Parathyroid adenoma (tissue), 2 donors: Measurements from ENCODE around the gene MPHOSPH6.
A peak's percentile ranks its signal among the peaks of the same experiment; 100 is the strongest.
"Not testable (repeated sequence)": the region's sequence is repeated elsewhere in the genome, so short reads cannot be mapped to it uniquely, and the experiment has no call there.

Experiments used
- H2AFZ ChIP-seq: fragments of 300-600 bp; sonication (generic); one replicate; pipeline ENCODE4 v1.7.0; 2017; ENCODE audit warnings: antibody characterized with exemption, mild to moderate bottlenecking
- H3K27ac ChIP-seq: fragments of 300-600 bp; sonication (generic); one replicate; pipeline ENCODE4 v1.7.0; 2017
- H3K27me3 ChIP-seq: fragments of 300-600 bp; sonication (generic); one replicate; pipeline ENCODE4 v1.7.0; 2017; ENCODE audit warnings: low read length; ENCODE audit not compliant: control insufficient read depth, insufficient read depth
- H3K36me3 ChIP-seq: fragments of 300-600 bp; sonication (generic); one replicate; pipeline ENCODE4 v1.7.0; 2017; ENCODE audit warnings: low read length; ENCODE audit not compliant: control insufficient read depth, insufficient read depth
- H3K4me1 ChIP-seq: fragments of 300-600 bp; sonication (generic); one replicate; pipeline ENCODE4 v1.7.0; 2017; ENCODE audit warnings: control low read depth
- H3K4me2 ChIP-seq: fragments of 300-600 bp; sonication (generic); one replicate; pipeline ENCODE4 v1.7.0; 2017; ENCODE audit warnings: low read length
- H3K4me3 ChIP-seq: fragments of 300-600 bp; sonication (generic); one replicate; pipeline ENCODE4 v1.7.0; 2017; ENCODE audit warnings: low read depth, low read length
- H3K79me2 ChIP-seq: fragments of 300-600 bp; sonication (generic); one replicate; pipeline ENCODE4 v1.7.0; 2017; ENCODE audit warnings: control low read depth
- H3K9ac ChIP-seq: fragments of 300-600 bp; sonication (generic); one replicate; pipeline ENCODE4 v1.7.0; 2017; ENCODE audit warnings: mild to moderate bottlenecking
- H3K9me3 ChIP-seq: fragments of 300-600 bp; sonication (generic); one replicate; pipeline ENCODE4 v1.7.0; 2017; ENCODE audit warnings: low read length; ENCODE audit not compliant: control insufficient read depth
- TF ChIP-seq, protein P1 (sequence below): fragments of 300-600 bp; sonication (generic); IDR thresholded peaks from one replicate; pipeline ENCODE4 v1.7.0; 2017; ENCODE audit warnings: antibody characterized with exemption, mild to moderate bottlenecking
- donor health status: primary hyperparathyroidism.

The MPHOSPH6 gene

DNA sequence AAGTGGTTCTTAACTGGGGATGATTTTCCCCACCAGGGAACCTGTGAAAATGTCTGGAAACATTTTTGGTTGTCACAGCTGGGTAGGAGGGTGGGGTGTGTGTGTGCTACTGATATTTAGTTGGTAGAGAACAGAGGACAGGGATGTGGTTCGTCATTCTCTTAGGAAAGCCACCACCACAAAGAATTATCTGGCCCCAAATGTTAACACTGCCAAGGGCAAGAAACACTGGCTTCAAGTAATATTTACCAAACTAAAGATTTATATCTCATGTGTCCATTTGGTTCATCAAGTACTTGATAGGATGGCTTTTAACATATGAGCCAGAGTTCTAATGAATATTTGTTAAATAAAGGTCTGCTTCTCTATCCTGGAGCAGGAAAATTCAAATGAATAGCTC lies 19.5 kb downstream of the MPHOSPH6 start:
- no peak overlapping the region for H3K4me2 ChIP-seq
- no peaks in the 10 kb centered on the region for H3K4me1 ChIP-seq
- H3K4me3 ChIP-seq = no peak overlapping the region
- TF ChIP-seq, protein P1, sequence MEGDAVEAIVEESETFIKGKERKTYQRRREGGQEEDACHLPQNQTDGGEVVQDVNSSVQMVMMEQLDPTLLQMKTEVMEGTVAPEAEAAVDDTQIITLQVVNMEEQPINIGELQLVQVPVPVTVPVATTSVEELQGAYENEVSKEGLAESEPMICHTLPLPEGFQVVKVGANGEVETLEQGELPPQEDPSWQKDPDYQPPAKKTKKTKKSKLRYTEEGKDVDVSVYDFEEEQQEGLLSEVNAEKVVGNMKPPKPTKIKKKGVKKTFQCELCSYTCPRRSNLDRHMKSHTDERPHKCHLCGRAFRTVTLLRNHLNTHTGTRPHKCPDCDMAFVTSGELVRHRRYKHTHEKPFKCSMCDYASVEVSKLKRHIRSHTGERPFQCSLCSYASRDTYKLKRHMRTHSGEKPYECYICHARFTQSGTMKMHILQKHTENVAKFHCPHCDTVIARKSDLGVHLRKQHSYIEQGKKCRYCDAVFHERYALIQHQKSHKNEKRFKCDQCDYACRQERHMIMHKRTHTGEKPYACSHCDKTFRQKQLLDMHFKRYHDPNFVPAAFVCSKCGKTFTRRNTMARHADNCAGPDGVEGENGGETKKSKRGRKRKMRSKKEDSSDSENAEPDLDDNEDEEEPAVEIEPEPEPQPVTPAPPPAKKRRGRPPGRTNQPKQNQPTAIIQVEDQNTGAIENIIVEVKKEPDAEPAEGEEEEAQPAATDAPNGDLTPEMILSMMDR = no peak
- no peak overlapping the region for H2AFZ ChIP-seq
- H3K36me3 ChIP-seq = no peaks in the 10 kb centered on the region
- no peaks in the 10 kb centered on the region for H3K27me3 ChIP-seq
- H3K27ac ChIP-seq = no peak overlapping the region
- no peaks in the 10 kb centered on the region for H3K9me3 ChIP-seq
- H3K9ac ChIP-seq = no peak overlapping the region
- H3K79me2 ChIP-seq = no peaks in the 10 kb centered on the region

DNA sequence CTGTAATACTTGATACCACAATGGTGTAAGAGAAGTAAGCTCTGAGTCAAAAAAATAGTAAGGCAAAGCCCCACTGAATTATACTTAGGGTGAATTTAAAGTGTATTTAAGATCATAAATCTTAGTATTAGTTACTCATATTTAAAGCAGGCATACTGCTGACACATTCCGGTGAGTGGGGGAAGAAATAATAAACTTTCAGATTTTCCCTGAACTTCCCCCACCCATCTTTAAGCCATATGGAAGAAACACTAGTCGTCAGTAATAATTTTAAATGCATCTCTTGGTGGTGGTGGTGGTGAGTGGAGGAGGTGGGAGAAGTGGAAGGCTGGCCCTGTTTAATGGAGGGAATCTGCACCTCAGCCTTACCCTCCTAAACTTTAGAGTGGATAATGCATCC lies 20.5 kb downstream of the MPHOSPH6 start:
- no peaks in the 10 kb centered on the region for H3K36me3 ChIP-seq
- peak overlapping the region; percentile 11 for H3K9ac ChIP-seq
- no peaks in the 10 kb centered on the region for H3K79me2 ChIP-seq
- no peak overlapping the region for H3K4me2 ChIP-seq
- no peak overlapping the region for H3K4me3 ChIP-seq
- TF ChIP-seq, protein P1 = no peak
- H3K4me1 ChIP-seq = no peaks in the 10 kb centered on the region
- no peak overlapping the region for H3K27ac ChIP-seq
- H3K9me3 ChIP-seq = no peaks in the 10 kb centered on the region
- H3K27me3 ChIP-seq = no peaks in the 10 kb centered on the region
- no peak overlapping the region for H2AFZ ChIP-seq

DNA sequence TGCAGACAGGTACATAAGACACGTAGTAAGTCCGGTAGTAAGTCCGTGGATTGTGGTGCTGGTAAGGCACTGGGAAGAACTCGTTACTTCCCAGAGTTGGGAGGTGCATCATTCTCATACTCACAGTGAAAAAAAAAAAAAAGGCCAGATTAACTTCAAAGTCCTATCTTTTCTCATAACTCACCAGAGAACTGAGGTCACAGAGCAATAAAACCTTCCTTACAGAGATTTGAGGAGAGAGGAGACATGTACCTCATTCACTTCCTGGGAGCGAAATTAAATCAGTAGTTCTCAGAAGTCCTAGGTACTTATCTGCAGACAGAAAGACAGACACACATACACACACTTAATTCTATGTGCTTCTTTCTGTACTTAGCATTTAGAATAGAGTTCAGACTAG lies 22.5 kb downstream of the MPHOSPH6 start:
- H3K79me2 ChIP-seq = no peaks in the 10 kb centered on the region

DNA sequence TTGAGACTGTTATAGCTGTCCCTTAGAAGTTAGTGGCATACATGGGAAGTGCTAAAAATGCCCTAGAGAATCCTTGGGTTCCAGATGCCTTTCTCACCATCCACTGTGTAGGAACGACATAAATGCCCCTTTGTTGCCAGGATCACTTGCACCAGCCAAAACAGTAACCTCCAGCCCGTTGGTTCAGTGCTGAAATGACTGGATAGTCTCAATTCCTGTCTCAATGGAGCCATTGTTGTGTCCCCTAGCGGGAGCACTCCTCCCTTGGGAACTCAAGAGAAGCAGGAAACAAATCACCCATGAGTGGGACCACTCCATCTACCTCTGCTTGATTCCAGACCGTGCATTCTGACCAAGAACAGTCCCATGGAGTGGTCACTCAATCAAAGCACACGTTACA lies 23.1 kb downstream of the MPHOSPH6 start:
- no peak overlapping the region for H3K9ac ChIP-seq
- no peak overlapping the region for H3K27ac ChIP-seq
- no peaks in the 10 kb centered on the region for H3K27me3 ChIP-seq
- no peak overlapping the region for H3K4me3 ChIP-seq
- no peaks in the 10 kb centered on the region for H3K79me2 ChIP-seq
- H2AFZ ChIP-seq = no peak overlapping the region
- no peaks in the 10 kb centered on the region for H3K36me3 ChIP-seq
- no peaks in the 10 kb centered on the region for H3K4me1 ChIP-seq
- H3K4me2 ChIP-seq = no peak overlapping the region
- TF ChIP-seq, protein P1 = no peak
- H3K9me3 ChIP-seq = no peaks in the 10 kb centered on the region

More for the DNA sequence above, 22.5 kb downstream of the MPHOSPH6 start:
- Histone ChIP-seq H3K4me1 (no peaks in the 10 kb centered on the region), H3K27ac (no peak overlapping the region), H3K9ac (no peak overlapping the region), H2AFZ (no peak overlapping the region), H3K4me2 (no peak overlapping the region), H3K27me3 (no peaks in the 10 kb centered on the region), H3K4me3 (no peak overlapping the region), H3K9me3 (no peaks in the 10 kb centered on the region), H3K36me3 (no peaks in the 10 kb centered on the region)
- TF ChIP-seq, protein P1 = no peak

DNA sequence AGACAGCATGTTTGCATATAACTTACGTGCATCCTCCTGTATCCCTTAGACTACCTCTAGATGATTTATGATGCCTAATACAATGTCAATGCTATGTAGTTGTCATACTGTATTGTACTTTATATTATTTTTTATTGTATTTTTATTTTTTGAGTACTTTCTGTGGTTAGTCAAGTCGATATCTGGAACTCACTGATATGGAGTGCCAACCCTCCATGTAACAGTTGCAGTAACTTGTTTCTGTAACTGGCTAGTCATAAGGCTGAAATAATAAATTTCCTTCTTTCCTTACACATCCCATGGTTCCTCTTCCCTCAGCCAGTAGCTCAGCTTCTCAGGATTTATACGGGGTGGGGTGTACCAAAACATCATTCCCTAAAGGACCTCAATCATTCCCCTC lies 23.5 kb downstream of the MPHOSPH6 start:
- no peak overlapping the region for H3K4me3 ChIP-seq
- no peaks in the 10 kb centered on the region for H3K4me1 ChIP-seq
- H3K27me3 ChIP-seq = no peaks in the 10 kb centered on the region
- H2AFZ ChIP-seq = no peak overlapping the region
- H3K79me2 ChIP-seq = no peaks in the 10 kb centered on the region
- no peak overlapping the region for H3K27ac ChIP-seq
- no peaks in the 10 kb centered on the region for H3K9me3 ChIP-seq
- no peak overlapping the region for H3K4me2 ChIP-seq
- TF ChIP-seq, protein P1 = no peak
- H3K9ac ChIP-seq = no peak overlapping the region
- H3K36me3 ChIP-seq = no peaks in the 10 kb centered on the region

DNA sequence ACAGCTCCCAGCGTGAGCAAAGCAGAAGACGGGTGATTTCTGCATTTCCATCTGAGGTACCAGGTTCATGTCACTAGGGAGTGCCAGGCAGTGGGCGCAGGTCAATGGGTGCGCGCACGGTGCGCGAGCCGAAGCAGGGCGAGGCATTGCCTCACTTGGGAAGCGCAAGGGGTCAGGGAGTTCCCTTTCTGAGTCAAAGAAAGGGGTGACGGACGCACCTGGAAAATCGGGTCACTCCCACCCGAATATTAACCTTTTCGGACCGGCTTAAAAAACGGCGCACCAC lies 30.8 kb downstream of the MPHOSPH6 start:
- H3K4me1 ChIP-seq, H3K27ac ChIP-seq, H3K4me2 ChIP-seq, H3K9ac ChIP-seq, H3K79me2 ChIP-seq, H3K4me3 ChIP-seq, H3K36me3 ChIP-seq, H3K9me3 ChIP-seq, H3K27me3 ChIP-seq: not testable (repeated sequence)
- peak overlapping the region; percentile 28 for H2AFZ ChIP-seq
